Dedifferentiated amniotic fluid mesenchymal stem cell (primary cell): ENCODE measurements around the gene PMEL.

Experiments
- DNase-seq: peaks from one replicate; pipeline ENCODE4 v3.0.0-alpha.2; 2016; ENCODE audit errors: extremely low spot score

Gene PMEL

GRCh38 chr12:55942055-55942454 is 23.8 kb downstream of the PMEL start:
- DNase-seq: no peak

- peak; percentile 79 for DNase-seq
These were observed 25.6 kb downstream of the PMEL start for GRCh38 chr12:55940065-55940732.

GRCh38 chr12:55938826-55939501 is 26.9 kb downstream of the PMEL start:
- DNase-seq: no peak

- no peak for DNase-seq
These were observed 27.9 kb downstream of the PMEL start for GRCh38 chr12:55937981-55938380.

- no peak for DNase-seq
These were observed 30.1 kb downstream of the PMEL start for GRCh38 chr12:55935738-55936151.

GRCh38 chr12:55934773-55935172 is 31.1 kb downstream of the PMEL start:
- no peak for DNase-seq

GRCh38 chr12:55933799-55934742 is 31.8 kb downstream of the PMEL start:
- no peak for DNase-seq

GRCh38 chr12:55933169-55933798 is 32.6 kb downstream of the PMEL start:
- peak; percentile 64 for DNase-seq

GRCh38 chr12:55932551-55932910 is 33.3 kb downstream of the PMEL start:
- DNase-seq: no peak

- DNase-seq: no peak
These were observed 33.9 kb downstream of the PMEL start for GRCh38 chr12:55931780-55932550.

- DNase-seq: no peak
These were observed 34.5 kb downstream of the PMEL start for GRCh38 chr12:55931317-55931779.

GRCh38 chr12:55930771-55931316 is 35.0 kb downstream of the PMEL start, which contains the start of gene DGKA:
TSS of gene DGKA (plus strand) at chr12:55931162. CDS start at chr12:55936504, 5,342 bp downstream.
- peak; percentile 78 for DNase-seq

- DNase-seq: no peak
These were observed 36.5 kb downstream of the PMEL start for GRCh38 chr12:55929306-55929791.

- no peak for DNase-seq
These were observed 38.0 kb downstream of the PMEL start, which contains the start of gene PYM1 for GRCh38 chr12:55927588-55928502. TSS of gene PYM1 (minus strand) at chr12:55927894. CDS start at chr12:55927761, 133 bp downstream.

- DNase-seq: peak; percentile 93
These were observed 38.9 kb downstream of the PMEL start for GRCh38 chr12:55926738-55927587.

GRCh38 chr12:55925870-55926737 is 39.7 kb downstream of the PMEL start:
- no peak for DNase-seq

GRCh38 chr12:55925371-55925770 is 40.5 kb downstream of the PMEL start:
- no peak for DNase-seq
